SJSA1 (cell line): ENCODE data around the gene SULT4A1. TPM values are rescaled to one million over a fixed set of nuclear protein-coding genes. Genes with fewer than 3 reads are reported as not detected.

Experiments
- DNase-seq, 2 experiments: peaks; one replicate each; pipeline ENCODE4 v3.0.0-alpha.2; 2015 to 2020; ENCODE audit warnings: low spot score in 2 of 2, low read depth in 1 of 2
- H3K27ac ChIP-seq: fragments of 250-450 bp; sonication (Bioruptor Pico); 2 replicates; pipeline ENCODE4 v1.5.1; 2020; ENCODE audit warnings: mild to moderate bottlenecking, moderate library complexity
- H3K27me3 ChIP-seq: fragments of 250-450 bp; sonication (Bioruptor Pico); replicated peaks from 2 replicates; pipeline ENCODE4 v1.5.1; 2020; ENCODE audit warnings: mild to moderate bottlenecking, moderate library complexity
- H3K36me3 ChIP-seq: fragments of 250-450 bp; sonication (Bioruptor Pico); 2 replicates; pipeline ENCODE4 v1.5.1; 2020; ENCODE audit warnings: mild to moderate bottlenecking
- H3K4me1 ChIP-seq: fragments of 250-450 bp; sonication (Bioruptor Pico); replicated peaks from 2 replicates; pipeline ENCODE4 v1.6.1; 2021; ENCODE audit warnings: mild to moderate bottlenecking
- H3K4me3 ChIP-seq: fragments of 250-450 bp; sonication (Bioruptor Pico); 2 replicates; pipeline ENCODE4 v1.5.1; 2020; ENCODE audit warnings: mild to moderate bottlenecking
- H3K9me3 ChIP-seq: fragments of 250-450 bp; sonication (Bioruptor Pico); replicated peaks from 2 replicates; pipeline ENCODE4 v1.5.1; 2020; ENCODE audit warnings: mild to moderate bottlenecking
- total RNA-seq: library from RNA; depleted of rRNA; stranded (reverse); fragments of >200 nt; shearing (Covaris generic); gene quantifications from 2 replicates; pipeline ENCODE4 v1.2.3, GENCODE V29; 2014

The SULT4A1 gene
- total RNA-seq, 1 experiment from 2014 or later: not detected

GRCh38 chr22:43828998-43829782, 33.1 kb downstream of the SULT4A1 start:
- no peaks in the 10 kb centered on the region for H3K9me3 ChIP-seq
- no peak for DNase-seq
- H3K27ac ChIP-seq: no peak overlapping the region
- peaks cover 3% of the 10 kb centered on the region; the same call in 1 of the 2 replicates for H3K27me3 ChIP-seq
- H3K36me3 ChIP-seq: no peaks in the 10 kb centered on the region
- no peak overlapping the region for H3K4me3 ChIP-seq
- H3K4me1 ChIP-seq: no peaks in the 10 kb centered on the region

DNA sequence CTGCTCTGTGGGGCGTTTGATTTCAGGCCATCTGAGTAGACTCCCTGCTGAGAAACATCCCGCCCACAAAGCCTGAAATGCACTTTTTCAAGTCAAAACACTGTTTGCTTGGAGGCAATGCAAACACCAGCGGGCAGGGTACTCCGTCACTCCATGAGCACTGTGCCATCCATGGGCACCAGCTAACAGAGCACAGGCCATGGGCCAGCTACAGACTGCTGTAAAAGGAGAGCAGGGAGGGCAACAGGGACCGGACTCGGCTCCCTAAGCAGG, 33.7 kb downstream of the SULT4A1 start:
- no peaks in the 10 kb centered on the region for H3K36me3 ChIP-seq
- no peaks in the 10 kb centered on the region for H3K9me3 ChIP-seq
- H3K4me1 ChIP-seq: no peaks in the 10 kb centered on the region
- H3K27ac ChIP-seq: no peak overlapping the region
- no peak overlapping the region for H3K4me3 ChIP-seq
- no peak for DNase-seq
- peaks cover 3% of the 10 kb centered on the region; the same call in 1 of the 2 replicates for H3K27me3 ChIP-seq

DNA sequence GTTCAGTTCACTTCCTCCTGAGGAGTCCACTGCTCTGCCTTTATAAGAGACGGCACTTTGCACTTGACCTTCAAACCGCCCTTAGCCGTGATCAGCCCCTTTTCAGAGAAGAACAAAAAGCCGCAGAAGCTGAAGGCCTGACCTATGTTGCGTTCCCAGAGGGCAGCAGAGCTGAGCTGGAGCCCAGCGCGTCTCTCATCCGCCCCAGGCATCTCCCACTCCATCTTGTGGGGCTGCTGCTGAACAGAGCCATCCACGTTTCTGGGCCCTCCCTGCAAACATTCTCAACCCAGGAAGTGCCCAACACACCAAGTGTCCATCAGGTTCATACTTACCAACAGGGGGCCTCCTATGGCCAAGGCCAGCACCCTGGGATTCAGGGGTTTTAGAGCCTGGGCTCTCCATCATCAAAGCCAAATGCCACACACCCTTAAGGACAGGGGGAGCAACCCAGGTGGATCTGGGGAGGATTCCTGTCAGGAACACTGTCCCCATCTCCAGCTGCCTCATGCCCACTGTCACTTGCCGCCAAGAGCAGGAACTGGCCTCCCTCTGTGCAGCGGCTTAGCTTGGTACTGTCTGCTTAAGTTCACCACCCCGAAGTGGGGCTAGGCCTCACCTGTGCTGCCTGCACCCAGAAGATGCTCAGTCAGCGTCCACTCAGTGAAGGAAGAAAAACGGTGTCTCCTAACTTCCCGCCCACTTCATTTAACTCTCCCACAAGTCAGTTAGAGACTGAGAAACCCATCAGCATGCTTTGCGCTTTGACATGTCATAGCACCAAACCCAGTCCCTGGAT, 34.2 kb downstream of the SULT4A1 start:
- Histone ChIP-seq H3K4me3 (no peak overlapping the region), H3K36me3 (no peaks in the 10 kb centered on the region), H3K27me3 (peaks cover 3% of the 10 kb centered on the region; the same call in 1 of the 2 replicates), H3K27ac (no peak overlapping the region), H3K9me3 (no peaks in the 10 kb centered on the region), H3K4me1 (no peaks in the 10 kb centered on the region)
- no peak for DNase-seq

GRCh38 chr22:43827003-43827735, 35.1 kb downstream of the SULT4A1 start:
- H3K4me3 ChIP-seq: no peak overlapping the region
- DNase-seq: no peak
- H3K36me3 ChIP-seq: no peaks in the 10 kb centered on the region
- no peaks in the 10 kb centered on the region for H3K4me1 ChIP-seq
- H3K9me3 ChIP-seq: no peaks in the 10 kb centered on the region
- H3K27ac ChIP-seq: no peak overlapping the region
- H3K27me3 ChIP-seq: peaks cover 3% of the 10 kb centered on the region; the same call in 1 of the 2 replicates

- Histone ChIP-seq H3K27ac (no peak overlapping the region), H3K4me3 (no peak overlapping the region), H3K9me3 (no peaks in the 10 kb centered on the region), H3K36me3 (no peaks in the 10 kb centered on the region), H3K27me3 (peaks cover 3% of the 10 kb centered on the region; the same call in 1 of the 2 replicates), H3K4me1 (no peaks in the 10 kb centered on the region)
- peak in 1 of 2 experiments; percentile 27 for DNase-seq
Measured at GRCh38 chr22:43826142-43827002, 35.9 kb downstream of the SULT4A1 start.

DNA sequence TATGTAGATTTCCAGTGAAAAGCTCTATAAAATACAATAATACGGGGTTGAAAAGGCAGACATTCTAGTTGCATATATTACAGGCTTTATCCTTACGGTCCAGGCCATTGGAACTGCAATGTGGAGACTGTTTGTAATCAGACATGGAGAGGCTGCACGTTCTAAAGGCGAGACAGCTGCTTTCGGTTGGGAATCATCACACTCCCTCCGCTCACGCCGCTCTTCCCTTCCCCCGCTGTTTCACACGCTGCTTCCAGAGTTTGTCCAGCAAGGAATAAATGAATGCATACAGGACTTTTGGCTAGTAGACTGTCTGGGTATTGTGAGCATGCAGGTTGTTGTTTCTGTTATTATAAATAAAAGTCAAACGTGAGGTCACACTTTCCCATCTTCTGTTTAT, 36.7 kb downstream of the SULT4A1 start:
- Histone ChIP-seq H3K36me3 (no peaks in the 10 kb centered on the region), H3K4me1 (no peaks in the 10 kb centered on the region)
- DNase-seq: no peak

DNA sequence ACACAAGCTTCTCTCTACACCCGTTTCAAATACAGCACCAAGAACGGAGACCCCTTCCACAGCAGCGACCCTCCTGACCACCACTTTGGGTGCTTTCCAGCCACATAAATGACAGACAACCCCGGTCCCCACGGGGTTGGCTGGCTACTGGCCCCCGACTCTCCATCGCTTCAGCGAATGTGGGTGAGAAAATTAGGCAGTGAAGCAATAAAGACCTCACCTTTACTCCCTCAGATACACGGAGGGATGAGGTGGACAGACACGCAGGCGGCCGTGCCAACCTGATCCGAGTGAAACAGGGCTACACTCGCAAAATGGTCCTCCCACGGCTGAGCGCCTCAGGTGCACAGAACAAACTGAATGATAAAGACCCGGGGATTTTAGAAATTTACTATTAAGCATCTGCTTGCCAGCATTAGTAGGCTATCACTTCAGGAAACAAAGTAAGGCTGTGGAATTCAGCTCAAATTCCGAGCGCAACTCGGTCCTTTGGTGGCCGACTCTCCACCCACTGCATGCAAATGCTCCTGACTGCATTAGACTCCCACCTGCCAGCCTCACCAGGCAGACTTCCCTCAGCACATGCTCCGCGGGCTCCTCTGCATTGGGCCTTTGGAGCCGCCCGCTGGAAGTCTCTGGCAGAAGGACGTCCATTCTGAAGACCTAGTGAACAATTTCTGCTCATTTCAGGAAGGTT, 37.4 kb downstream of the SULT4A1 start:
- Histone ChIP-seq H3K36me3 (no peaks in the 10 kb centered on the region), H3K27ac (no peak overlapping the region), H3K27me3 (peaks cover 3% of the 10 kb centered on the region; the same call in 1 of the 2 replicates), H3K4me3 (no peak overlapping the region), H3K9me3 (no peaks in the 10 kb centered on the region), H3K4me1 (no peaks in the 10 kb centered on the region)
- no peak for DNase-seq

More for the DNA sequence above, 36.7 kb downstream of the SULT4A1 start:
- no peak overlapping the region for H3K27ac ChIP-seq
- H3K27me3 ChIP-seq: peaks cover 3% of the 10 kb centered on the region; the same call in 1 of the 2 replicates
- no peak overlapping the region for H3K4me3 ChIP-seq
- H3K9me3 ChIP-seq: no peaks in the 10 kb centered on the region

DNA sequence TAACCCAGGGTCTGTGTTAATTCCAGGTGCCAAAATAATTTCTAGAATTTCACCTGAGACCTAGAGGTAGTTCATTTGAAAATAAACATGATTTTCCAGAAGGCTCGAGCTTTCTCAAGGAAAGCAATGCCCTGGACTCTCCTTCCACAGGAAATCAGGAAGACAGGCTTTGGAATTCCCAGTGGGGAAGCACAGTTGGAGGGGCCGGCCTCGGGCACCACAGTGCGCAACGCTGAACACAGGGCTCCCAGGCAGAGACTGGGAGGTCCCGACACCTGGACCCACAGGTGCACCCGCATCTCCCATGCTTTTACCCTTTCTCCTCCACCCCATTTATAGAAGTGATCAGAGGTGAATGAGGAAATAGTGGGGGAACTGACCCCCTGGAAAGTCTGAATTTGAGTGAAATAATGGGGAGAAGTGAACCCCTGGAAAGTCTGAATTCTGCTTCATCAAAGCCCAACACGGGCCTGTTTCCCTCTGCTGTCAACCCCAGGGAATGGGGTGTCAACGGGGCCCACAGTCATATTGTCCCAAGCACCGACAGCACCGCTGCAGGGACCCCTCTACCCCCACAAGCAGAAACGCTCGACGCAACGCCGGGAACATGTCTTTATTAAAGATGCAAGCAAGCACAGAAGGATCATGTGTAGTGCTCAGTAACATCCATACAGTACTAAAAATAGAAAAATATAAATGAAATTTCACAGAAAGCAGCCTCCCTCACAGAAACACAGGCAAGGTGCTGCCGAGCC, 38.2 kb downstream of the SULT4A1 start:
- Histone ChIP-seq H3K4me1 (no peaks in the 10 kb centered on the region), H3K27me3 (peaks cover 3% of the 10 kb centered on the region; the same call in 1 of the 2 replicates), H3K9me3 (no peaks in the 10 kb centered on the region), H3K4me3 (no peak overlapping the region), H3K27ac (no peak overlapping the region), H3K36me3 (no peaks in the 10 kb centered on the region)
- no peak for DNase-seq

DNA sequence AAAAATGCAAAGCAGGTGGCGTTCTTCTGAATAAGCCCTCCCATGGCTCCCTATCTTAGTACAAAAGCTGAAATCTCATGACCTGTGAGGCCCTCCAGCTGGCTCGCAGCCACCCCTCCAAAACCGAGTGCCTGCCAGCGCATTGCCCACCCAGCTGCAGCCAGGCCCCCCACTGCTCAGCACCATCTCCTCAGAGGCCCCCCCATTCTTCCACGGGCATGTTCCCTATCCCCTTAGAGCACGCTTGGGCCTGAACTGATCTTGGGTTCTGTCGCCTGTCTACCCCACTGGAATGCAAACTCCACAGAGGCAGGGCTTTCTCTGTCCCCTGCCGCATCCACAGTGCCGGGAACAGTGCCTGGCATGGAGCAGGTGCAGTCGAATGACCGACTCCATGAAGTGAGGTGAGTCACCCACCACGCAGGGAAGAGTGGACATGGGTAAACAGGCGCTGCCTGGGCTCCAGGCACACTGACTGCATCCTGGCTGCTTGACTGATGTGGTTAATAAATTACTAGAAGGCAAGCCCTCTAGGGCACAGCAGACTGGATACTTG, 38.9 kb downstream of the SULT4A1 start:
- Histone ChIP-seq H3K9me3 (no peaks in the 10 kb centered on the region), H3K27me3 (peaks cover 3% of the 10 kb centered on the region; the same call in 1 of the 2 replicates), H3K27ac (no peak overlapping the region), H3K36me3 (no peaks in the 10 kb centered on the region), H3K4me3 (no peak overlapping the region), H3K4me1 (no peaks in the 10 kb centered on the region)
- DNase-seq: no peak

- Histone ChIP-seq H3K36me3 (no peaks in the 10 kb centered on the region), H3K27ac (no peak overlapping the region), H3K27me3 (peaks cover 3% of the 10 kb centered on the region; the same call in 1 of the 2 replicates), H3K4me3 (no peak overlapping the region), H3K9me3 (no peaks in the 10 kb centered on the region), H3K4me1 (no peaks in the 10 kb centered on the region)
- DNase-seq: no peak
Measured at GRCh38 chr22:43821606-43822425, 40.5 kb downstream of the SULT4A1 start.

- Histone ChIP-seq H3K27ac (no peak overlapping the region), H3K9me3 (no peaks in the 10 kb centered on the region), H3K4me1 (no peaks in the 10 kb centered on the region), H3K4me3 (no peak overlapping the region), H3K36me3 (no peaks in the 10 kb centered on the region), H3K27me3 (peaks cover 3% of the 10 kb centered on the region; the same call in 1 of the 2 replicates)
- DNase-seq: no peak
Measured at GRCh38 chr22:43820651-43821305, 41.5 kb downstream of the SULT4A1 start.
